Stimulated activated CD4-positive, alpha-beta T cell treated with anti-CD3 and anti-CD28 coated beads, Interleukin-4, amount 100 ng/mL, for 1 hour (primary cell): ENCODE measurements around the gene HES5.

Experiments used
- DNase-seq: peaks from one replicate; pipeline ENCODE4 v3.0.0-alpha.2; 2020

Gene HES5

DNA sequence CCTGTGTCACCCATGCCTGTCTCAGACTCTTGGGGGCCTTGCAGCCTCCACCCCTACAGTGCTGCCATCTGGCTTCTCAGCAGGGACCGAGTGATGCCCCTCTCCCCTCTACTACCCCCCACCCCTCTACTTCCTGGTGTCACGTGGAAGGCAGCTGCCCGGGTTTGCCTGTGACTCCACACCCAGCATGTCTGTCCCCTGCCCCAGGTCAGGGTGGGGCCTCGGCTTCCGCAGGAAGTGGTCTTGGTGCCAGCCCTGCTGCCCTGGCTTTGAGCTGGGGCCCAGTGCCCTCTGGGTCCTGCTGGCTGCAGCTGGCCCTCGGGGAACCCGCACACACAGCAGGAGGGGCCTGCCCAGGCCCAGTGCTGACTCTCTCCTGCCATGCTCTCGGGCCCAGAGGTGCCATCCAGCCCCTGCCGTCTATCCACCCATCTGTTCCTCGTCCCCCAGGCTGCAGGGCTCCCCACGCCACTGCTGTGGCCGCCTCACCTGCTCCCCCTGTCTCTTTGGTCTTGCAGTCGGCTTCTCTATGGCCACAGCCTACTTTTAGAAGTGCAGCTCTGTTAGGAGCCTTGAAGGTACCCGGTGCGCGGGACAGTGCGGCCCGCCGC is 30.0 kb downstream of the HES5 start:
- no peak for DNase-seq

DNA sequence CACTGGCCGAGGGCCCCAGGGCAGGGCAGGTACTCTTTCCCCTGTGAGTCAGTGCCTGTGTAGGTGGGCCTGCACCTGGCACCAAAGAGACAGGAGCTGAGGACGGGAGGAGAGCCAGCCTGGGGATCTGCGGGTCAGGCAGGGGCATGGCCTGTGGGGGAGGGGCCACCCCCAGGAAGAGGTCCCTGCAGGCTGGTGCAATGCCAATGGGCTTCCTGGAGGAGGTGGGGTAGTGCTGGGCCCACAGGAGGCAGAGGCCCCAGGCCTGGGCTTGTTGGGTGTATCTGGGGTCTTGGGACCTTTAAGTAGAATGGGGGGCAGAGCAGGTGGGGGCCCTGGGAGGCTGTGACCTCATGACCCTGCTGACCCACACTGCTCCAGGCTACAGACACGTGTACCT is 30.8 kb downstream of the HES5 start:
- DNase-seq = no peak

DNA sequence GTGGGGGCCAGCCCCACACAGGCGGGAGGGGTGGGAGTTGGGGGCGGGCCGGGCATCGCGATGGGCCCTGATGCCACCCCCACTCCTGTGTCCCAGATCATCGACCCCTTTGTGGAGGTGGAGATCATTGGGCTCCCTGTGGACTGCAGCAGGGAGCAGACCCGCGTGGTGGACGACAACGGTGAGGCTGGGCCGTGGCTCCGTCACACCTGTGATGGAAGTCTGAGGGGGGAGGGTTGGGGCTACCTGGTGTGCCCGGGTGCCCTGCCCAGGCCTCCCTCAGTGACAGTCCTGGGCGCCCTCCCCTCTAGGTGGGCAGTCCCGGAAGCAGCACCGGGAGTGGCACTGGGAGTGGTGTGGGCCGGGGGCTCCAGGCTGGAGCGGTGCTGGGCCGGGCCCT is 31.4 kb downstream of the HES5 start:
- DNase-seq = no peak

DNA sequence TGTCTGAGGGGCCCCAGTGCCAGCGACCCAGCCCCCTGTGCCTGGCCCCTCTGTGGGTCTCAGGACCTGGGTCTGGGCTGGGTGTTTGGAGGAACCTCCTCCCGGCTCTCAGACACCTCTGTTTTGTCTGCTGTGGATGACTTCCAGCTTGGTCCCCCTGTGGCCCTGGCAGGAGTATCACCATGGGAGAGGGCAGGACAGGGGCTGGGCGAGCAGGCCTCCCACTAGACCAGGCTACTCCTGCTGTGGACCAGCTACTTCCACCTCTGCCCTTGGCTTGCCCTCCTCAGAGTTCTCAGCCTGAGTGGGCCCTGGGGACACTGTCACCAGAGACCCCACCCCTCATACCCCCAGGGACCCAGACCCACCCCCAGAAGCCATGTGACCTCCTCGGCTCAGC is 32.2 kb downstream of the HES5 start:
- no peak for DNase-seq

DNA sequence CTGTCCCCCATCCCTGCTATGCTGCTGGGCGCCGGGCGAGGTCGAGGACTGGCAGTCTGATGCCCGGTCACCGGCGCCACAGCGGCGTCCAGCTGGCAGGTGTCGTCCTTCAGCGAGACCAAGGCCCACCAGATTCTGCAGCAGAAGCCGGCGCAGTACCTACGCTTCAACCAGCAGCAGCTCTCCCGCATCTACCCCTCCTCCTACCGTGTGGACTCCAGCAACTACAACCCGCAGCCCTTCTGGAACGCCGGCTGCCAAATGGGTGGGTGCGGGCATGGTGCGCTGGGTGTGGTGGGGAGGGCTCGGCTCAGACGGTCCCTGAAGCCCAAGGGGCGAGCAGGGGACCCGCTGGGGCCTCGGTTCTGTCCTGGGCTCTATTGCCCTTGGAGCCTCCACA is 33.3 kb downstream of the HES5 start:
- DNase-seq = no peak

DNA sequence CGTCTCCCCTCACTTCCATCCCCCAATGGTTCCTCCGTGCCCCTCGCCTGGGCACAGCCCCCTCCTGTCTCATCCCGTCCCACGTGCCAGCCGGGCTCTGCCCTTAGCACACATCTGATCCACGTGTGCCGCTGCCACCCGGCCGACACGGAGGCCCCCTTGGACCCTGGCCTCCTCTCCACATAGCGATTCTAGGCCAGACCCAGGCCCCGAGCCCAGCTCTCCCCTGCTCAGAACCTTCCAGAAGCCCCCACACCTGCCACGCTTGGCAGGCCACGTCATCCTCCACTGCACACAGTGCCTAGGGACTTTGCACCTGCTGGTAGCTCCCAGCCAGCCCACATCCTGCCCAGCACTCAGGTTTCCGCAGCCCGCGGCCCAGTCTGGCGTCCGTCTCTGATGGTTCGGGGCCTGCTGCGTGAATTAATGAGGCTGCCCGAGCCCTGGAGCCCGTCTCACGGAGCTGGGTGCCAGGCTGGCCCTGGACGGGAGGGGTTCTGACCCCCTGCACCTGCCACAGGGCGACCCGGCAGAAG is 33.9 kb downstream of the HES5 start:
- DNase-seq = no peak

DNA sequence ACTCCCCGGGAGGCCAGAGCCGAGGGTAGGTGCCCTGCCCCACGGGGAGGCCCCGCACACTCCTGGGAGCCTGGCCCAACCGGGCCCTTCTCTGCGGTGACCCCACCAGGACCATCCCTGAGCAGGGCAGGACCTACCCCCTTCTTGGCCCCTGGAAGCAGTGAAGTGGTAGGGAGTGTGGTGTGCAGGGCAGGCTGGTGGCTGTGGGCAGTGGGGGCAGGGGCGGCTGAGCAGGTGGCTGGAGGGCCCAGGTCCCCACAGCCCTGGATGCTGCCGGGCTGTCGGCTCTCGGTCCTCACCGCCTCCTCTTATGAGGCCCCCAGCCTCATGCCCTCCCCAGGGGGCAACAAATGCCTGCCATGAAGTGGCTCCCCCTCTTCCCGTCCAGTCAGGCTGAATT is 34.5 kb downstream of the HES5 start:
- no peak for DNase-seq

DNA sequence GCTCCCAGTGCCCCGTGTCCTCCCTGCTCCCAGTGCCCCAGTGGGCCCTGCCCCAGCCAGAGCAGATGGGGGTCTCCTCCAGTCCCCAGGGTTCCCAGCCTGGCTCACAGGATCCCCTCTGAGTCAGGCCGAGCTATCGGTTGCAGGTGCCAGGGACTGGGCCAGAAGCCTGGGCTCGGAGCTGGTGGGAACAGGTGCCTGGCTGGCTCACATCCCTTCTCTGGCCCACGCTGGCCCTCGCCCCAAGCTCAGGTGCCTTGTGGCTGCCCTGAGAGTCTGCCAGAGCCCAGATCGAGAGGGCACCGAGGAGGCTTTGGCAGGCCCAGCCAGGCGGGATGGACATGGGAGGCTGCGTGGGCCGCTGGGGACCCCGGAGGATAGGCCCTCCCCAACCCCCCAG is 35.0 kb downstream of the HES5 start:
- DNase-seq = no peak

DNA sequence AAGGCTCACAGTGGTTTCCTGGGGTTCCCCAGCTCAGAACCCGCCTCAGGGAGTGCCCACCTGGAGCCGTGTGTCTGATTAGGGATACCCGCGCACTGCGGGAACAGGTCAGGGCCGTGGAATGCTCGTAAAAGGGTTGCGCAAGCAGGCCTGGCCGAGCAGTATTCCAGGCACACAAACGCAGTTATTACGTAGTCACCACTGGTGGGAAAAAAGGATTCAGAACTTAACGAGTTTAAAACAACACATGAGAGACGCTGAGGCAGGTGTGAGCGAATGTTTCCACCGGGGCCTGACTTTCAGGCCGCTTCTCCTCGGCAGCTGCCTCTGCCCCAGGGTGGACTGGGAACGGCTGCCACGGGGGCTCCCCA is 35.8 kb downstream of the HES5 start:
- no peak for DNase-seq

DNA sequence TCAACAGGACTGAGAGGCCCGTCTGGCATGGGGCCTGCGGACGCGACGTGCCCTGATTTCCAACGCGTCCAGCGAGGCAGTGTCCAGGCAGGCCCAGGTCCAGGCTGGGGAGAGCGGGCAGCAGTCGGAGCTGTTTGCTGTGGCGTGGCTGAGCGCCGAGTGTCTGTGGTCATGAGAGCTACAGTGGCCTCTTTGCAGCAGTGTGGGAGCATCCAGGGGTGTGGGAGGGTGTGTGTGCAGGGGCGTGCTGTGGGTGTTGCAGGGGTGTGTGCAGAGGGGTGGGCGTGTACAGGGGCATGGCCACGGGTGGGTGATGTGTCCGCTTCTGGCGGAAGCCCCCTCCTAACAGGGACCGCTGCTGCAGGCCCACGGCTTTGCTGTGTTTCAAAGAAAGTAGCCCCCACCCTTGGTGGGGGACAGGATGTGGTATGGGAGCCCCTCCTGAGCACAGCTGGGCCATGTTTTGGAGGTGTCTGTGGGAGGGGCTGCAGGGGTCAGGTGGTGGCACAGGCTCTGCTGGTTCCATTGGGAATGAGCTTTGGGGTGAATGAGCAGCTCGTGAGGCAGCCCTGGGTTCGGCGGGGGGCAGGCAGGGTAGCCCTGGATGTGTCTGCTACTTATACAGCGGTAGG is 36.3 kb downstream of the HES5 start:
- DNase-seq = no peak

DNA sequence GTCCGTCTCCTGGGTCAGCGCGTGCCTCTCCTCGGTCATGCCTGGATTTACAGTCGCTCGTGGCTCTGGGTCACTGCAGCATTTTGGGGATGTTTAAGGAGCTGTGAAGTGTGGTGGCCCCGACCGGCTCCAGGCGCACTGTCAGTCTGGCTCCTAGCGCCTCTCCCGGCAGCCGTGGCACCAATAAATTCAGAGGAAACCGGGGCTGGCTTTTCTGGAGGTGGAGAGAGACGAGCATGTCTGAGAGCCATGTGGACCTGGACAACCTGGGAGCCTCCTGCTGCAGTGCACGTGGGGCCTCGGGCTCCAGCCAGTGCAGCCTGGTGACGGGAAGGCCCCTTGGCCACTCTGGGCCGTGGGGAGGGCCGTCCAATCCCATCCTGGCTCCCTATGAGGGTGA is 36.8 kb downstream of the HES5 start:
- no peak for DNase-seq

DNA sequence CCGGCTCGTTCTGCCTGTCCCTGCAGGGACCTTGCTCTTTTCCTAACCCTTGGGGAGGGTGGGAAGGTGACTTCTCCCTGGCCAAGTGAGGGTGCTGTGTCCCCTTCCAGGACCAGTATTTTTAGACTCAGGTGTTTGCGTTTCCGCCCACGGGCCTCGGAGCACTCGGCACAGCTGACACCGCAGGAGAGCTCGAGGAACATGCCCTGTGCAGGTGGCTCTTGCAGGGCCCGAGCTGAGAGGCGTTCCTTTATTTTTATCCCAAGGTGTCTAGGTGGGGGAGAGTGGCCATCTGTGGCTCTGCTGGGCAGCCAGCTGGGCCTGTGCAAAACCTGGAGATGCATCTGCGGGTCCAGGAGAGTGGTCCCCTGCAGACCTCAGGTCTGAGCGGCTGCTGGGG is 38.0 kb downstream of the HES5 start:
- no peak for DNase-seq

DNA sequence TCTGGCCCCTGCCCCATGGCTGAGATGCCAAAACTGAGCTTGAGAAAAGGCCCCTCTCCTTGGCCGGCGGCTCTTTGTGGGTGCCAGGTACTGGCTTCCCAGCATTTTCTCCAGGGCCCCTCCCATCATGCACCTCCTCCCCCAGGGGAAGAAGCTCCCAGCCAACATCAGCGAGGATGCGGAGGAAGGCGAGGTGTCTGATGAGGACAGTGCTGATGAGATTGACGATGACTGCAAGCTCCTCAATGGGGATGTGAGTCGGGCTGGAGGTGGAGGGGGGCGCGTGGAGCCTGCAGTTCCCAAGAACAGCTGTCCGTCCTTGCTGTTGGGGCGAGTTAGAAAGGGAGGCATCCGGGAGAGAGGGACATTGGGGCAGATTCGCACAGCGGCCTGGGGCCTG is 40.4 kb downstream of the HES5 start:
- DNase-seq = no peak

DNA sequence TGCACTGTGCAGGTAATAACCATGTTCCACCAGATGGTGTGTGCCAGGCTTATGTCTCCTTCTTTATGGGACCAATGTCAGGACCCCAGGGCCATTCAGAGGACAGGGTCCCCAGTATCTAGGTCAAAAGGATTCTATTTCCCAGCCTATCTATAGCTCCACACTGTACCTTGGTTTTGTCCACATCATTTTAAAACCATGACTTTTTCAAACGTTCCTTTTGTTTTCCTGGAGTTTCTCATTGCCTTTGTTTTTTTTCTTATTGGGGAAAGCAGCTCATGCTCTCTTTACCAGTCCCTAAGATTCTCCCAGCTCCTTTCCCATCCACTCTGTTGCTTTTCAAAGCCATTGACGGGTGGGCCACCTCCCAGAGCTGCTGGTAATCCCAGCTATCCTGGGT is 41.4 kb downstream of the HES5 start:
- DNase-seq = no peak

DNA sequence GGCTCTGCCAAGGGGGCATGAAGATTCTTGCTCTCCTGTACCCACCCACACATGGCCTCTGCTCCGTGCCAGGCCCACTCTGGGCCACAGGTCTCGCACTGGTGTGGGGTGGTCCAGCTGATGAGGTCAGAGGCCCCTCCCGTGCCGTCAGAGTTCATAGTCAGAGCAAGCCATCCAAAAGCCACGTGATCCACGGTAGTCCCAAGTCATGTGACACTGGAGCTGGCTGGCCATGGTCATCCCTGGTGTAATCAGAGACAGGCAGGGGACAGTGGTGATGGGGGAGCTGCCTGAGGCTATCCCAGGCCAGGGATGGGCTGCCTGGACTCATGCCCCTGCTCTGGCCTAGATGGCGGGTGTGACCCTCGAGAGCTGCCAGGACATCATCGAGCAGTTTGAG is 43.5 kb downstream of the HES5 start:
- no peak for DNase-seq

DNA sequence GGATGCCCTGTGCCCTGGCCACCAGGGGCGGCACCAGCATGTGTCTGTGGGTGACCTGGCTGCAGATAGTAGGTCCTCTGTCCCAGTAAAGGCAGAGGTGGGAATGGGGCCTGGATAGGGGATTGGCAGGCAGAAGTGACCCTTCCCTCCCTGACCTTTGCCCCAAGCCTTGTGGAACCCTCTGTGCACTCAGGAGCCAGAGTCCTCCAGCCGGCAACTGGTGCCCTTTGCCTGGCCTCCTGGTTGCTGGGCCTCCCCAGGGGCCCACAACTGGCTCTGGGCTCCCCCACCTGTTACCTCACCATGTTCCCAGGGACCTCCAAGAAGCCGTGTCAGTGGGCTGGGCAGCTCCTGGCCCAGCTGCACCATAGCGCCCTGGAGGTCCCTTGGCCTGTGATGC is 44.0 kb downstream of the HES5 start:
- no peak for DNase-seq

DNA sequence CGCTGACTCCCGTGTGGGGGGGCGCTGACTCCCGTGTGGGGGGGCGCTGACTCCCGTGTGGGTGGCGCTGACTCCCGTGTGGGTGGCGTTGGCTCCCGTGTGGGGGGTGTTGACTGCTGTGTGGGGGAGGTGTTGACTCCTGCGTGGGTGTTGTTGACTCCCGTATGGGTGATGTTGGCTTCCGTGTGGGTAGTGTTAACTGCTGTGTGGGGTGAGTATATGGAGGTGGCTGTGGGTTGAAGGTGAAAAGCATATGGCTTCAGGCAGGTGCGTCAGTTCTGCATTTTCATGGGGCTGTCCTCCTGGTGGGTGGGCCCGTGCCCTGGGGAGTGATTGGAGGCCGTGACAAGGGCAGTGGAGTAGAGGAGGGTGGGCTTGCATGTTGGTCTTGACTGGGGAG is 46.1 kb downstream of the HES5 start:
- no peak for DNase-seq

DNA sequence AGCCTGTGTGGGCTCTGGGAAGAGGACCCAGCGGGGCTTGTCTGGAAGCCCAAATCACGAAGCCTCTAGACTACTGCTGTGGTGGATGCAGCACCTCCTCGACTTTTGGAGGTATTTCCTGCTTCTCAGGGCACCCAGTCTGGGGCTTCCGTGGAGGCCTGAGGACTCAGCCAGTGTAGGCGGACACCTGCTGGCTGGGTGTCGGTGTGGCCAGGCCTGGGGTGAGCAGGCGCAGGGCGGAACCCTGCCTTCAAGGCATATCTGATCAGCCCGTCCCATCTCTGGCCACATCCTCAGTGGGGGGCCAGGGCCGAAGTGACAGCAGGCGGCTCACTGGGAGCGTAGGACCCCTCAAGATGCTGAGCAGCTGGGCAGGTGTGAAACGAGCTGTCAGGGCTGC is 47.0 kb downstream of the HES5 start:
- no peak for DNase-seq

DNA sequence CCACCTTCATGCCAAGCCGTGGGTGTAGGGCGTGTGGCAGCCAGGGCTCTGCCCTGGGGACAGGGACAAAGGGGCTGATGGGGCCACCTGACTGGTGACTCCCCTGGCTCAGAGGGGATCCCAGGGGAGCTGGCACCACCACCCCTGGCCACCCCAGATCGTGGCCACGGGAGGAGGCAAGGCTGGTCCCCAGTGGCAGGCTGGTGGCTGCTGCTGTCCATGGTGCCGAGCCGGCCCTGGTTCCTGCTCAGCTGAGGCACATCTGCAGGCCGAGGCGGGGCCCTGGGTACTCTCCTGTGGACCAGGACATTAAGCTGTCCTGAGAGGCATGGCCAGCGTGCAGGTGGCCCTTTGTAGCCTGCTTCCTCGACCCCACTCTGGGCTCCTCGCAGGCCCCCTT is 47.5 kb downstream of the HES5 start:
- no peak for DNase-seq

DNA sequence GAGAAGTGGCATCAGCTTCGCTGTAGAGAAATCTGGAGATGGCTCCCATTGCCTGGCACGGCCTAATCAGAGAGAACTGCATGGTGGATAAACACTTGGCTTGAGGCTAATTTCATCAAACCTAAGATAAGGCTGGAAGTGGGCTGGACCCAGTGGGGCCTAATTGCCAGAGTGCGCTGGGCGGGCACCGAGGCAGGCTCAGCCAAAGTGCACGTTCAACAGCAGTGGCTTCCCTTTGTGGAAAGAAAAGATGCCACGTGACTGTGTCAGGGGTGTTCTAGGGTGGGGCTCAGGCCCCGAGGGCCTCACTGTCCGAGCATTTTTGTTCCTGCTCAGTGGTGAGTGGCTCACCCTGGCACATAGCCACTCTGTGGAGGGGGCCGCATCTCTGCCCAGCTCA is 48.2 kb downstream of the HES5 start:
- DNase-seq = no peak

DNA sequence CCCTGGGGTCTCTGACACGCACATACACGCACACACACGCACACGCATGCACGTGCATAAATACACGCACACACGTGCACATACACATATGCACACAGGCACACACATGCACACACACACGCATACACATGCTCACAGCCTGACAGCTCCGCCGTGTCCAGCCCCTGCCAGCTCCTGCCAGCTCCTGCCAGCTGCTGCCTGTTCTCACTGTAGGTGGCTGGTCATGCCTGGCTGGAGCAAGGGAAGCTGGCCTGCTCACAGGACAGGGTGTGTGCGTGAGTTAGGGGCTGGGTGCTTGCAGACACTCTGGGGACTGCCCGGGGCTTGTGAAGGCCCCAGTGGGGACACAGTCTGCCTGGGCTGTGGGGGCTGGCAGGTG is 49.1 kb downstream of the HES5 start:
- no peak for DNase-seq

DNA sequence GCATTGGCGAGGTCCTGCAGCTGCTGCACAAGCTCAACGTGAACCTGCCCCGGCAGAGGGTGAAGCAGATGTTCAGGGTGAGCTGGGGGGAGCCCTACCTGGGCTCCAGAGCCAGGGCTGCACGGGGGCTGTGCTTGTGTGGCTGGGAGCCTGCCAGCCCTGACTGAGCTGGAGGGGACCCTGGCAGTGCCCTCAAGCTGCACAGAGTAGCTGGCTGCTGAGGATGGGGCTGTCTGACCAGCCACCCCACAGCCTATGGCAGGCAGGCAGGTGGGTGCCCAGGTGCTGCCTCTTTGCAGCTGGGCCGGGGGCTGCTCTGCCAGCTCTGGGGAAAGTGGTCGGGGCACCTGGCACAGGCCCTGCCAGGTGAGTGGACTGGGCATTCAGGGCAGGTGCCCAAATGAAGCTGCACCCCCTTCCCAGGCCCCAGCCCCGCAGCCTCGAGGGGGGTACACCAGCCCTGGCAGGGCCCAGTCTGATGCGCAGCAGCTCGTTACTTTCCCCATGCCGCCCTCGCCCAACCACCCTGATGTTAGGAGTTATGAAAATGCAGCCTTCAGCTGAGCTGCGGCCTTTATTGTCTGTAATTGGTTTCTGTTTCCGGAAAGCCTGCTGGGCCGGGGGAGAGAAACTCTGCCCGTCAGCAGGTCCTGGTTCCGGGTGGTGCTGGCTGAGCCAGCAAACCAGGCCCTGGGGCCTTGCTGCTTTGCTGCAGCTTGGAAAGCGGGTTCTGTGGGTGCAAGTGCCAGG is 49.7 kb downstream of the HES5 start:
- DNase-seq = no peak

DNA sequence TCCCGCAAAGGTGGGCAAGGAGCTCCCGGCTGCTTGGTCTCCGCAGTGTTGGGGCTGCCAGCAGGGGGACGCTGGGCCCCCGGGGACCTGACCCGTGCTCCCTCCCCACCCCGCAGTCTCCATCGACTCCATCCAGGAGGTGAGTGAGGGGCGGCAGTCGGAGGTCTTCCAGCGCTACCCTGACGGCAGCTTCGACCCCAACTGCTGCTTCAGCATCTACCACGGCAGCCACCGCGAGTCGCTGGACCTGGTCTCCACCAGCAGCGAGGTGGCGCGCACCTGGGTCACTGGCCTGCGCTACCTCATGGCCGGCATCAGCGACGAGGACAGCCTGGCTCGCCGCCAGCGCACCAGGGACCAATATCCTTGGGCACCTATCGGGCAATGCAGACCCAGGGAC is 50.4 kb downstream of the HES5 start:
- no peak for DNase-seq

DNA sequence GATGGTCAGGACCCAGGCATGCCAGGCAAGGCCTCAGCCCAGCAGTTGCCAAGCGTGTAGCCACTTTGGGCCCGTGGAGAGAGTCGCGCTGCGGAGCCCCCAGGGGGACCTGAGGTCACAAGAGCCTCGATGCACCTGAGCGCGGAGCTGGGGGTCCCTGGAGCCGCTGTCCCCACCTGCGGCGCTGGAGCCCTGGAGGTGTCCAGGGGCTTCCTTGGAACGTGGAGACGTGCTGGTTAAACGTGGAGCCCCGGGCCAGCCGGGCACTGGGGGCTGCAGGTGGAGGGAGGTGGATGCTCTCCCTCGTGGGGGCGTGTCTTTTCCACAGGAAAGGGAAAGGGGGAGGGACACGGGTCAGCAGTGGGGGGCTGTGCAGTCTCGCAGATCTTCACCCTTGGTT is 50.9 kb downstream of the HES5 start:
- no peak for DNase-seq
